Skin epidermis (tissue), 12 donors: ENCODE results near the gene WIPF2.

Source experiments
- H3K27ac ChIP-seq, 21 experiments: fragments of 200-600 bp; sonication (generic) in 11 of 21; one replicate each; pipeline ENCODE4 v1.5.0; 2020; ENCODE audit warnings: mild to moderate bottlenecking in 3 of 21, inconsistent platforms in 2 of 21, moderate library complexity in 2 of 21
- H3K4me3 ChIP-seq, 7 experiments: fragments of 200-600 bp; sonication (generic) in 2 of 7; one replicate each; pipeline ENCODE4 v1.5.0; 2020; ENCODE audit warnings: inconsistent platforms in 2 of 7, mild to moderate bottlenecking in 2 of 7, moderate library complexity in 1 of 7

The WIPF2 gene

GRCh38 chr17:40309031-40309948 lies 90.2 kb downstream of the WIPF2 start, which contains the start of gene RARA:
Gene RARA, plus strand, starts transcription at chr17:40309180. Its CDS starts 22,039 bp downstream, at chr17:40331219.
- Histone ChIP-seq H3K4me3 (peak within 1 kb of the TSS; percentile 17 to 49 (median 35)), H3K27ac (peak within 1 kb of the TSS in 20 of 21 experiments; percentile 48 to 85 (median 73))

- peak overlapping the region in 18 of 21 experiments; percentile 2 to 82 (median 66) for H3K27ac ChIP-seq
- peak overlapping the region in 4 of 7 experiments; percentile 17 to 49 (median 40) for H3K4me3 ChIP-seq
These were observed 90.9 kb downstream of the WIPF2 start for GRCh38 chr17:40309949-40310510.

- Histone ChIP-seq H3K4me3 (no peak overlapping the region), H3K27ac (peak overlapping the region in 18 of 21 experiments; percentile 12 to 82 (median 59))
These were observed 91.8 kb downstream of the WIPF2 start for GRCh38 chr17:40310882-40311391.

- H3K4me3 ChIP-seq, result no peak overlapping the region
These were observed 92.5 kb downstream of the WIPF2 start for GRCh38 chr17:40311575-40311974.

GRCh38 chr17:40312131-40312731 lies 93.1 kb downstream of the WIPF2 start:
- no peak overlapping the region for H3K4me3 ChIP-seq
- peak overlapping the region in 16 of 21 experiments; percentile 14 to 82 (median 65) for H3K27ac ChIP-seq

More at GRCh38 chr17:40311575-40311974, 92.5 kb downstream of the WIPF2 start:
- H3K27ac ChIP-seq, result peak overlapping the region in 17 of 21 experiments; percentile 12 to 82 (median 59)

- H3K4me3 ChIP-seq, result no peak overlapping the region
- peak overlapping the region in 17 of 21 experiments; percentile 14 to 99 (median 71) for H3K27ac ChIP-seq
These were observed 94.0 kb downstream of the WIPF2 start for GRCh38 chr17:40312893-40313667.

- Histone ChIP-seq H3K27ac (peak overlapping the region in 18 of 21 experiments; percentile 14 to 99 (median 62)), H3K4me3 (no peak overlapping the region)
These were observed 94.8 kb downstream of the WIPF2 start for GRCh38 chr17:40313668-40314583.

- H3K27ac ChIP-seq, result peak overlapping the region in 17 of 21 experiments; percentile 14 to 99 (median 62)
These were observed 95.5 kb downstream of the WIPF2 start for GRCh38 chr17:40314584-40314956.

GRCh38 chr17:40315206-40315605 lies 96.1 kb downstream of the WIPF2 start:
- Histone ChIP-seq H3K27ac (peak overlapping the region in 15 of 21 experiments; percentile 24 to 99 (median 55)), H3K4me3 (no peak overlapping the region)

More at GRCh38 chr17:40314584-40314956, 95.5 kb downstream of the WIPF2 start:
- no peak overlapping the region for H3K4me3 ChIP-seq

- H3K4me3 ChIP-seq, result peak overlapping the region in 1 of 7 experiments; percentile 99
- peak overlapping the region in 18 of 21 experiments; percentile 26 to 99 (median 95) for H3K27ac ChIP-seq
These were observed 96.8 kb downstream of the WIPF2 start for GRCh38 chr17:40315678-40316570.

- Histone ChIP-seq H3K4me3 (peak overlapping the region; percentile 9 to 99 (median 79)), H3K27ac (peak overlapping the region in 20 of 21 experiments; percentile 60 to 99 (median 95))
These were observed 97.7 kb downstream of the WIPF2 start for GRCh38 chr17:40316571-40317344.

- Histone ChIP-seq H3K4me3 (peak overlapping the region; percentile 61 to 99 (median 90)), H3K27ac (peak overlapping the region; percentile 58 to 99 (median 95))
These were observed 98.3 kb downstream of the WIPF2 start for GRCh38 chr17:40317345-40317873.

- H3K4me3 ChIP-seq, result peak overlapping the region; percentile 61 to 99 (median 90)
- peak overlapping the region; percentile 77 to 99 (median 95) for H3K27ac ChIP-seq
These were observed 99.1 kb downstream of the WIPF2 start for GRCh38 chr17:40317880-40318829.

- H3K27ac ChIP-seq, result peak overlapping the region; percentile 77 to 99 (median 95)
These were observed 99.8 kb downstream of the WIPF2 start for GRCh38 chr17:40318830-40319391.

More at GRCh38 chr17:40318830-40319391, 99.8 kb downstream of the WIPF2 start:
- peak overlapping the region; percentile 61 to 99 (median 90) for H3K4me3 ChIP-seq
